HG03469 (cell line): ENCODE data around the gene TEX13D.
"Not testable (repeated sequence)": the region's sequence is repeated elsewhere in the genome, so short reads cannot be mapped to it uniquely, and the experiment has no call there.

Experiments
- ATAC-seq: cut with Tn5 transposase; IDR thresholded peaks from one replicate; pipeline ENCODE4 v1.9.1; 2021; ENCODE audit warnings: mild to moderate bottlenecking, moderate library complexity, moderate number of reproducible peaks; ENCODE audit not compliant: unreplicated experiment

Gene TEX13D

GRCh38 chrX:124332481-124333424 is at the start of gene TEX13D:
Gene TEX13D (plus strand): TSS chrX:124332660. CDS start chrX:124332918, 258 bp downstream.
- ATAC-seq: no peak

- ATAC-seq: no peak
Observed at GRCh38 chrX:124289443-124289842, 43.0 kb upstream of the TEX13D start.

GRCh38 chrX:124293810-124294209 is 38.6 kb upstream of the TEX13D start:
- no peak for ATAC-seq

GRCh38 chrX:124299323-124299722 is 33.1 kb upstream of the TEX13D start:
- ATAC-seq: not testable (repeated sequence)

- ATAC-seq: no peak
Observed at GRCh38 chrX:124300405-124300804, 32.1 kb upstream of the TEX13D start.

- ATAC-seq: no peak
Observed at GRCh38 chrX:124307253-124307907, 25.1 kb upstream of the TEX13D start.

- no peak for ATAC-seq
Observed at GRCh38 chrX:124325732-124326131, 6.7 kb upstream of the TEX13D start.

- ATAC-seq: no peak
Observed at GRCh38 chrX:124328765-124329164, 3.7 kb upstream of the TEX13D start.

- ATAC-seq: no peak
Observed at GRCh38 chrX:124333862-124334261, 1.4 kb downstream of the TEX13D start.

- ATAC-seq: not testable (repeated sequence)
Observed at GRCh38 chrX:124334555-124334954, 2.1 kb downstream of the TEX13D start.

- ATAC-seq: no peak
Observed at GRCh38 chrX:124335598-124335997, 3.1 kb downstream of the TEX13D start.

GRCh38 chrX:124337916-124338315 is 5.5 kb downstream of the TEX13D start:
- ATAC-seq: no peak

GRCh38 chrX:124338733-124339514 is 6.5 kb downstream of the TEX13D start:
- ATAC-seq: no peak

GRCh38 chrX:124341396-124342132 is 9.1 kb downstream of the TEX13D start:
- ATAC-seq: no peak

- ATAC-seq: no peak
Observed at GRCh38 chrX:124342174-124342867, 9.9 kb downstream of the TEX13D start.

GRCh38 chrX:124343016-124343415 is 10.6 kb downstream of the TEX13D start:
- ATAC-seq: no peak

GRCh38 chrX:124344246-124344645 is 11.8 kb downstream of the TEX13D start:
- ATAC-seq: no peak

GRCh38 chrX:124346117-124346876 is 13.8 kb downstream of the TEX13D start, which contains the start of gene SH2D1A:
Gene SH2D1A (plus strand): TSS chrX:124346563. CDS start chrX:124346643, 80 bp downstream.
- ATAC-seq: no peak

- no peak for ATAC-seq
Observed at GRCh38 chrX:124346877-124347241, 14.4 kb downstream of the TEX13D start.
